HepG2 (cell line): ENCODE data around the gene USE1. TPM values are rescaled to one million over a fixed set of nuclear protein-coding genes. Genes with fewer than 3 reads are reported as not detected.
A peak's percentile ranks its signal among the peaks of the same experiment; 100 is the strongest.

Source experiments
- BRD4 ChIP-seq: sonication (generic); formaldehyde crosslinking; IDR thresholded peaks from 2 replicates; pipeline ENCODE4 v1.4.0; 2020; ENCODE audit warnings: missing genetic modification reagents
- FOXM1 ChIP-seq: sonication (generic); formaldehyde crosslinking; IDR thresholded peaks from 2 replicates; pipeline ENCODE4 v1.5.0; 2020; ENCODE audit warnings: missing genetic modification reagents
- HNRNPH1 ChIP-seq: fragments of 200-400 bp; formaldehyde crosslinking; optimal IDR thresholded peaks from 2 replicates; pipeline ENCODE3; 2017; ENCODE audit warnings: mild to moderate bottlenecking, low read depth, low read length
- HNRNPK ChIP-seq: fragments of 200-400 bp; formaldehyde crosslinking; IDR thresholded peaks from 2 replicates; pipeline ENCODE4 v1.6.1; 2018; ENCODE audit warnings: low read length, low read depth, moderate library complexity, mild to moderate bottlenecking; ENCODE audit not compliant: poor library complexity, severe bottlenecking
- MIER2 ChIP-seq: IDR thresholded peaks from 2 replicates; pipeline ENCODE4 v1.6.1; 2016; ENCODE audit warnings: missing biosample characterization, missing genetic modification reagents
- NFATC3 ChIP-seq: sonication (generic); formaldehyde crosslinking; IDR thresholded peaks from 2 replicates; pipeline ENCODE4 v1.5.1; 2020; ENCODE audit warnings: mild to moderate bottlenecking, missing genetic modification reagents
- PREB ChIP-seq: sonication (generic); formaldehyde crosslinking; IDR thresholded peaks from 2 replicates; pipeline ENCODE4 v1.4.0; 2020; ENCODE audit warnings: missing genetic modification reagents
- RFX5 ChIP-seq: IDR thresholded peaks from 2 replicates; pipeline ENCODE4 v1.6.1; 2011; ENCODE audit warnings: low read depth, low read length, improper control_type of control experiment
- RFXAP ChIP-seq: sonication (generic); formaldehyde crosslinking; IDR thresholded peaks from 2 replicates; pipeline ENCODE4 v1.4.0; 2020; ENCODE audit warnings: missing genetic modification reagents, borderline replicate concordance
- RORA ChIP-seq: sonication (generic); formaldehyde crosslinking; IDR thresholded peaks from 2 replicates; pipeline ENCODE4 v1.5.0; 2020; ENCODE audit warnings: mild to moderate bottlenecking, missing genetic modification reagents, moderate library complexity
- SRF ChIP-seq: IDR thresholded peaks from 2 replicates; pipeline ENCODE4 v1.6.1; 2011; ENCODE audit warnings: mild to moderate bottlenecking, low read depth, low read length, moderate library complexity
- TBX3 ChIP-seq: fragments of 450-650 bp; IDR thresholded peaks from 2 replicates; pipeline ENCODE4 v1.6.1; 2017; ENCODE audit warnings: antibody characterized with exemption, mild to moderate bottlenecking, inconsistent platforms, borderline replicate concordance
- TEAD3 ChIP-seq: optimal IDR thresholded peaks from 2 replicates; pipeline ENCODE3; 2016; ENCODE audit warnings: borderline replicate concordance
- U2AF1 ChIP-seq: fragments of 200-400 bp; formaldehyde crosslinking; optimal IDR thresholded peaks from 2 replicates; pipeline ENCODE3; 2017; ENCODE audit warnings: mild to moderate bottlenecking, low read depth, low read length
- YY1 ChIP-seq: IDR thresholded peaks from 2 replicates; pipeline ENCODE4 v1.6.1; 2011; ENCODE audit warnings: low read length, low read depth, moderate library complexity, mild to moderate bottlenecking; ENCODE audit not compliant: insufficient read depth, insufficient replicate concordance
- ZBTB25 ChIP-seq: IDR thresholded peaks from 2 replicates; pipeline ENCODE4 v1.6.1; 2018; ENCODE audit warnings: missing genetic modification reagents
- ZBTB43 ChIP-seq: sonication (generic); formaldehyde crosslinking; conservative IDR thresholded peaks from 2 replicates; pipeline ENCODE4 v1.4.0; 2020; ENCODE audit warnings: missing genetic modification reagents
- ZFAT ChIP-seq: sonication (generic); formaldehyde crosslinking; conservative IDR thresholded peaks from 2 replicates; pipeline ENCODE4 v1.8.1; 2023; ENCODE audit warnings: missing genetic modification reagents, inconsistent platforms
- ZNF136 ChIP-seq: sonication (generic); formaldehyde crosslinking; IDR thresholded peaks from 2 replicates; pipeline ENCODE4 v1.8.1; 2022; ENCODE audit warnings: low read depth, mild to moderate bottlenecking, moderate library complexity, missing genetic modification reagents
- ZNF512B ChIP-seq: sonication (generic); formaldehyde crosslinking; IDR thresholded peaks from 2 replicates; pipeline ENCODE4 v1.5.1; 2020; ENCODE audit warnings: missing genetic modification reagents, mild to moderate bottlenecking, borderline replicate concordance
- ZNF563 ChIP-seq: sonication (generic); formaldehyde crosslinking; IDR thresholded peaks from 2 replicates; pipeline ENCODE4 v1.8.0; 2022; ENCODE audit warnings: mild to moderate bottlenecking, moderate library complexity, missing genetic modification reagents
- ZNF792 ChIP-seq: IDR thresholded peaks from 2 replicates; pipeline ENCODE4 v1.6.1; 2016
- ZSCAN12 ChIP-seq: sonication (generic); formaldehyde crosslinking; IDR thresholded peaks from 2 replicates; pipeline ENCODE4 v1.9.0; 2021; ENCODE audit warnings: mild to moderate bottlenecking, missing genetic modification reagents
- ZSCAN20 ChIP-seq: sonication (generic); formaldehyde crosslinking; IDR thresholded peaks from 2 replicates; pipeline ENCODE4 v1.4.0; 2020; ENCODE audit warnings: missing genetic modification reagents, mild to moderate bottlenecking, borderline replicate concordance
- ZSCAN25 ChIP-seq: sonication (generic); formaldehyde crosslinking; IDR thresholded peaks from 2 replicates; pipeline ENCODE4 v1.8.0; 2022; ENCODE audit warnings: mild to moderate bottlenecking, missing genetic modification reagents
- polyA plus RNA-seq, 8 experiments: library from polyadenylated mRNA; depleted of rRNA in 3 of 8; stranded (reverse) in 7 of 8; unstranded in 1 of 8; fragments of >200 nt; fragmentation: Illumina TruSeq in 4 of 8; extraction: Trizol in 4 of 8; gene quantifications; 2 replicates each; pipeline versions ENCODE4 v1.2.1 to v1.2.3, GENCODE V29; 2011 to 2016; ENCODE audit warnings: low read depth in 4 of 8, missing spikeins in 1 of 8, mixed read lengths in 1 of 8; ENCODE audit not compliant: insufficient read depth in 1 of 8
- total RNA-seq, 5 experiments: library from RNA; depleted of rRNA; stranded (reverse); fragments of >200 nt; fragmentation: Illumina TruSeq; extraction: Trizol; gene quantifications; 2 replicates each; pipeline ENCODE4 v1.2.3, GENCODE V29; 2016; ENCODE audit warnings: low read depth in 1 of 5

USE1 gene
- total and polyA plus RNA-seq, 2 of the 13 experiments (the other 11 are each of a cell fraction or from before 2014, with no cell fraction given), result 9.9 to 17.6 TPM

GRCh38 chr19:17248011-17248776 lies 33.0 kb downstream of the USE1 start (continued):
- TF ChIP-seq NFATC3 (CRISPR knock-in tag) (no peak), HNRNPK (no peak), ZFAT (CRISPR knock-in tag) (no peak), RFXAP (CRISPR knock-in tag) (no peak), ZNF563 (CRISPR knock-in tag) (0 out of 2 replicates have a peak, but pooled peaks have one; percentile 29), SRF (no peak), U2AF1 (peak; percentile 73), RORA (no peak), BRD4 (CRISPR knock-in tag) (no peak), ZBTB25 (CRISPR knock-in tag) (peak; percentile 75; the same call in 1 of the 2 replicates), ZSCAN25 (CRISPR knock-in tag) (peak; percentile 89), PREB (CRISPR knock-in tag) (no peak), TEAD3 (CRISPR knock-in tag) (peak; percentile 47), HNRNPH1 (no peak), FOXM1 (CRISPR knock-in tag) (no peak), ZNF512B (peak; percentile 81; the same call in 1 of the 2 replicates), ZNF792 (CRISPR knock-in tag) (0 out of 2 replicates have a peak, but pooled peaks have one; percentile 19), ZSCAN20 (CRISPR knock-in tag) (no peak), ZSCAN12 (no peak), ZBTB43 (no peak), ZNF136 (CRISPR knock-in tag) (no peak), MIER2 (CRISPR knock-in tag) (0 out of 2 replicates have a peak, but pooled peaks have one; percentile 24), TBX3 (no peak), YY1 (peak; percentile 66), RFX5 (no peak)
